Stomach (tissue), 4 donors: ENCODE results near the gene PLXDC1.

ENCODE experiments used
- POLR2A ChIP-seq, 4 donors: fragments of 450-650 bp; IDR thresholded peaks; one replicate each; pipeline ENCODE4 v1.6.1; 2016; ENCODE audit warnings: antibody characterized with exemption in 4 of 4, control low read depth in 2 of 4, mild to moderate bottlenecking in 1 of 4, moderate library complexity in 1 of 4
- POLR2AphosphoS5 ChIP-seq, 3 donors: sonication (generic); formaldehyde crosslinking; IDR thresholded peaks; one replicate each; pipeline ENCODE4 v1.6.1; 2016; ENCODE audit warnings: antibody characterized with exemption in 3 of 3
- TF ChIP-seq, protein P1 (sequence below), 7 experiments: fragments of 450-650 bp in 4 of 7; fragments of 200-600 bp in 3 of 7; sonication (generic) in 3 of 7; IDR thresholded peaks; one replicate each; pipeline ENCODE4 v1.5.1; 2016 to 2019; ENCODE audit warnings: antibody characterized with exemption in 7 of 7, control low read depth in 2 of 7, mild to moderate bottlenecking in 1 of 7

DNA sequence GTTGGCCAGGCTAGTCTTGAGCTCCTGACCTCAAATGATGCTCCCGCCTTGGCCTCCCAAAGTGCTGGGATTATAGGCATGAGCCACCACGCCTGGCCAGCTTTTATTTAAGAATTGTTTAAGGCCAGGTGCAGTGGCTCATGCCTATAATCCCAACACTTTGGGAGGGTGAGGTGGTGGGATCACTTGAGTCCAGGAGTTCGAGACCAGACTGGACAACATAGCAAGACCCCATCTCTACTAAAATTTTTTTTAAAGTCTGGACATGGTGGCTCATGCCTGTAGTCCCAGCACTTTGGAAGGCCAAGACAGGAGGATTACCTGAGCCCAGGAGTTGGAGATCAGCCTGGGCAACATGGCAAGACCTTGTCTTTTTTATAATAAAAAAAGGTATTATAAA lies 5.2 kb downstream of the PLXDC1 start:
- TF ChIP-seq, protein P1, sequence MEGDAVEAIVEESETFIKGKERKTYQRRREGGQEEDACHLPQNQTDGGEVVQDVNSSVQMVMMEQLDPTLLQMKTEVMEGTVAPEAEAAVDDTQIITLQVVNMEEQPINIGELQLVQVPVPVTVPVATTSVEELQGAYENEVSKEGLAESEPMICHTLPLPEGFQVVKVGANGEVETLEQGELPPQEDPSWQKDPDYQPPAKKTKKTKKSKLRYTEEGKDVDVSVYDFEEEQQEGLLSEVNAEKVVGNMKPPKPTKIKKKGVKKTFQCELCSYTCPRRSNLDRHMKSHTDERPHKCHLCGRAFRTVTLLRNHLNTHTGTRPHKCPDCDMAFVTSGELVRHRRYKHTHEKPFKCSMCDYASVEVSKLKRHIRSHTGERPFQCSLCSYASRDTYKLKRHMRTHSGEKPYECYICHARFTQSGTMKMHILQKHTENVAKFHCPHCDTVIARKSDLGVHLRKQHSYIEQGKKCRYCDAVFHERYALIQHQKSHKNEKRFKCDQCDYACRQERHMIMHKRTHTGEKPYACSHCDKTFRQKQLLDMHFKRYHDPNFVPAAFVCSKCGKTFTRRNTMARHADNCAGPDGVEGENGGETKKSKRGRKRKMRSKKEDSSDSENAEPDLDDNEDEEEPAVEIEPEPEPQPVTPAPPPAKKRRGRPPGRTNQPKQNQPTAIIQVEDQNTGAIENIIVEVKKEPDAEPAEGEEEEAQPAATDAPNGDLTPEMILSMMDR (IDR thresholded peaks at IDR 0.05): no peak
- TF ChIP-seq POLR2A (IDR thresholded peaks at IDR 0.05) (no peak), POLR2AphosphoS5 (IDR thresholded peaks at IDR 0.05) (no peak)
